IMR-90 (cell line): Measurements from ENCODE around the gene TAS2R38.

ENCODE experiments used
- BHLHE40 ChIP-seq: fragments of 150-350 bp; IDR thresholded peaks from 2 replicates; pipeline ENCODE4 v1.6.1; 2016; ENCODE audit warnings: mild to moderate bottlenecking, low read depth, low read length
- CEBPB ChIP-seq: IDR thresholded peaks from 2 replicates; pipeline ENCODE4 v1.6.1; 2012; ENCODE audit warnings: low read depth, low read length, improper control_type of control experiment
- FOS ChIP-seq: fragments of 150-350 bp; IDR thresholded peaks from 2 replicates; pipeline ENCODE4 v1.6.1; 2016; ENCODE audit warnings: low read depth, low read length
- MAFK ChIP-seq: IDR thresholded peaks from 2 replicates; pipeline ENCODE4 v1.6.1; 2012; ENCODE audit warnings: low read depth, low read length, improper control_type of control experiment
- MAZ ChIP-seq: IDR thresholded peaks from 2 replicates; pipeline ENCODE4 v1.6.1; 2012; ENCODE audit warnings: low read depth, mild to moderate bottlenecking, low read length, improper control_type of control experiment, moderate library complexity, borderline replicate concordance
- MXI1 ChIP-seq: IDR thresholded peaks from 2 replicates; pipeline ENCODE4 v1.6.1; 2012; ENCODE audit warnings: low read depth, mild to moderate bottlenecking, low read length, moderate library complexity, borderline replicate concordance
- POLR2A ChIP-seq: IDR thresholded peaks from 2 replicates; pipeline ENCODE4 v1.6.1; 2012; ENCODE audit warnings: mild to moderate bottlenecking, low read depth, low read length
- RAD21 ChIP-seq: IDR thresholded peaks from 2 replicates; pipeline ENCODE4 v1.6.1; 2012; ENCODE audit warnings: low read length, improper control_type of control experiment
- RFX5 ChIP-seq: IDR thresholded peaks from 2 replicates; pipeline ENCODE4 v1.8.0; 2012; ENCODE audit warnings: low read depth, mild to moderate bottlenecking, low read length, moderate library complexity
- SMC3 ChIP-seq: fragments of 150-350 bp; IDR thresholded peaks from 2 replicates; pipeline ENCODE4 v1.6.1; 2016; ENCODE audit warnings: low read depth, mild to moderate bottlenecking, antibody characterized with exemption, low read length, moderate library complexity
- TF ChIP-seq, protein P1 (sequence below): conservative IDR thresholded peaks from 2 replicates; pipeline ENCODE4 v1.5.1; 2012; ENCODE audit warnings: mild to moderate bottlenecking, low read depth, low read length, improper control_type of control experiment
- TF ChIP-seq, protein P2 (sequence below): fragments of 150-350 bp; IDR thresholded peaks from 2 replicates; pipeline ENCODE4 v1.6.1; 2017; ENCODE audit warnings: mild to moderate bottlenecking, antibody characterized with exemption, low read length, low read depth
- TF ChIP-seq, protein P3 (sequence below): fragments of 150-350 bp; IDR thresholded peaks from 2 replicates; pipeline ENCODE4 v1.6.1; 2016; ENCODE audit warnings: low read depth, mild to moderate bottlenecking, low read length, moderate library complexity, borderline replicate concordance

- TF ChIP-seq POLR2A (no peak), RAD21 (no peak), MAFK (no peak), FOS (no peak), MAZ (no peak), MXI1 (no peak), SMC3 (no peak), CEBPB (no peak), BHLHE40 (no peak), RFX5 (no peak)
- TF ChIP-seq, protein P1, sequence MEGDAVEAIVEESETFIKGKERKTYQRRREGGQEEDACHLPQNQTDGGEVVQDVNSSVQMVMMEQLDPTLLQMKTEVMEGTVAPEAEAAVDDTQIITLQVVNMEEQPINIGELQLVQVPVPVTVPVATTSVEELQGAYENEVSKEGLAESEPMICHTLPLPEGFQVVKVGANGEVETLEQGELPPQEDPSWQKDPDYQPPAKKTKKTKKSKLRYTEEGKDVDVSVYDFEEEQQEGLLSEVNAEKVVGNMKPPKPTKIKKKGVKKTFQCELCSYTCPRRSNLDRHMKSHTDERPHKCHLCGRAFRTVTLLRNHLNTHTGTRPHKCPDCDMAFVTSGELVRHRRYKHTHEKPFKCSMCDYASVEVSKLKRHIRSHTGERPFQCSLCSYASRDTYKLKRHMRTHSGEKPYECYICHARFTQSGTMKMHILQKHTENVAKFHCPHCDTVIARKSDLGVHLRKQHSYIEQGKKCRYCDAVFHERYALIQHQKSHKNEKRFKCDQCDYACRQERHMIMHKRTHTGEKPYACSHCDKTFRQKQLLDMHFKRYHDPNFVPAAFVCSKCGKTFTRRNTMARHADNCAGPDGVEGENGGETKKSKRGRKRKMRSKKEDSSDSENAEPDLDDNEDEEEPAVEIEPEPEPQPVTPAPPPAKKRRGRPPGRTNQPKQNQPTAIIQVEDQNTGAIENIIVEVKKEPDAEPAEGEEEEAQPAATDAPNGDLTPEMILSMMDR, result no peak
- TF ChIP-seq, protein P2, sequence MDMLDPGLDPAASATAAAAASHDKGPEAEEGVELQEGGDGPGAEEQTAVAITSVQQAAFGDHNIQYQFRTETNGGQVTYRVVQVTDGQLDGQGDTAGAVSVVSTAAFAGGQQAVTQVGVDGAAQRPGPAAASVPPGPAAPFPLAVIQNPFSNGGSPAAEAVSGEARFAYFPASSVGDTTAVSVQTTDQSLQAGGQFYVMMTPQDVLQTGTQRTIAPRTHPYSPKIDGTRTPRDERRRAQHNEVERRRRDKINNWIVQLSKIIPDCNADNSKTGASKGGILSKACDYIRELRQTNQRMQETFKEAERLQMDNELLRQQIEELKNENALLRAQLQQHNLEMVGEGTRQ, result no peak
- TF ChIP-seq, protein P3, sequence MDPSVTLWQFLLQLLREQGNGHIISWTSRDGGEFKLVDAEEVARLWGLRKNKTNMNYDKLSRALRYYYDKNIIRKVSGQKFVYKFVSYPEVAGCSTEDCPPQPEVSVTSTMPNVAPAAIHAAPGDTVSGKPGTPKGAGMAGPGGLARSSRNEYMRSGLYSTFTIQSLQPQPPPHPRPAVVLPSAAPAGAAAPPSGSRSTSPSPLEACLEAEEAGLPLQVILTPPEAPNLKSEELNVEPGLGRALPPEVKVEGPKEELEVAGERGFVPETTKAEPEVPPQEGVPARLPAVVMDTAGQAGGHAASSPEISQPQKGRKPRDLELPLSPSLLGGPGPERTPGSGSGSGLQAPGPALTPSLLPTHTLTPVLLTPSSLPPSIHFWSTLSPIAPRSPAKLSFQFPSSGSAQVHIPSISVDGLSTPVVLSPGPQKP, result no peak
Measured at GRCh38 chr7:141986923-141987322, 13.3 kb upstream of the TAS2R38 start.
